Thoracic aorta (tissue), 2 donors: ENCODE measurements around the gene MT1H. TPM values are rescaled to one million over a fixed set of nuclear protein-coding genes. Genes with fewer than 3 reads are reported as not detected.

Experiments used
- ATAC-seq: fragments of 150-250 bp; one replicate; pipeline ENCODE4 v1.8.0; 2017; ENCODE audit warnings: low read depth; ENCODE audit not compliant: insufficient number of reproducible peaks, low FRiP score
- DNase-seq: peaks from one replicate; pipeline ENCODE4 v3.0.0-alpha.2; 2020; ENCODE audit warnings: low spot score
- H3K27ac ChIP-seq, 2 donors: fragments of 200-600 bp; sonication (generic); 1 replicate in 1 of 2; 2 replicates in 1 of 2; pipeline ENCODE4 v1.5.1; 2016; ENCODE audit warnings: mild to moderate bottlenecking in 2 of 2, moderate library complexity in 2 of 2
- H3K27me3 ChIP-seq: fragments of 200-600 bp; sonication (generic); replicated peaks from 2 replicates; pipeline ENCODE4 v1.6.0; 2016; ENCODE audit warnings: mild to moderate bottlenecking; ENCODE audit not compliant: insufficient read depth
- H3K36me3 ChIP-seq: fragments of 200-600 bp; sonication (generic); one replicate; pipeline ENCODE4 v1.5.1; 2016
- H3K4me1 ChIP-seq, 2 donors: fragments of 200-600 bp; sonication (generic); 1 replicate in 1 of 2; 2 replicates in 1 of 2; pipeline versions ENCODE4 v1.5.1 to v1.6.0; 2016; ENCODE audit warnings: low read depth in 2 of 2, mild to moderate bottlenecking in 1 of 2; ENCODE audit not compliant: control insufficient read depth in 1 of 2
- H3K4me3 ChIP-seq: fragments of 200-600 bp; sonication (generic); 2 replicates; pipeline ENCODE4 v1.5.1; 2016; ENCODE audit warnings: mild to moderate bottlenecking
- H3K9me3 ChIP-seq: fragments of 200-600 bp; sonication (generic); 2 replicates; pipeline ENCODE4 v1.5.1; 2016
- CTCF ChIP-seq: fragments of 200-600 bp; sonication (generic); IDR thresholded peaks from one replicate; pipeline ENCODE4 v1.5.1; 2019; ENCODE audit warnings: antibody characterized with exemption
- total RNA-seq, 2 donors: library from RNA; depleted of rRNA; stranded (reverse); fragments of >200 nt; gene quantifications; one replicate each; pipeline versions ENCODE4 v1.1.0 to v1.2.3, GENCODE V29; 2016

The MT1H gene
- total RNA-seq, 2 donors from 2014 or later: not detected

- TF ChIP-seq CTCF: no peak
- no peaks in the 10 kb centered on the region for H3K27me3 ChIP-seq
- no peak for ATAC-seq
- no peaks in the 10 kb centered on the region for H3K36me3 ChIP-seq
- no peaks in the 10 kb centered on the region for H3K4me1 ChIP-seq
- H3K4me3 ChIP-seq: no peak overlapping the region
- no peak for DNase-seq
- no peak overlapping the region for H3K27ac ChIP-seq
- no peaks in the 10 kb centered on the region for H3K9me3 ChIP-seq
These were observed 19.8 kb upstream of the MT1H start for GRCh38 chr16:56649820-56650219.

GRCh38 chr16:56651586-56651985 lies 18.0 kb upstream of the MT1H start, which contains the start of gene MT1B:
TSS of gene MT1B (plus strand) at chr16:56651886. CDS start at chr16:56651954, 68 bp downstream.
- no peak for TF ChIP-seq CTCF
- Histone ChIP-seq H3K27ac (no peak within 1 kb of the TSS), H3K4me3 (no peak within 1 kb of the TSS), H3K27me3 (no peaks in the 10 kb centered on the region), H3K36me3 (no peaks in the 10 kb centered on the region), H3K4me1 (no peaks in the 10 kb centered on the region), H3K9me3 (no peaks in the 10 kb centered on the region)
- no peak for DNase-seq
- ATAC-seq: no peak

- H3K4me3 ChIP-seq: no peak overlapping the region
- no peak for TF ChIP-seq CTCF
- no peak overlapping the region for H3K27ac ChIP-seq
- H3K4me1 ChIP-seq: peaks cover 4 to 5% of the 10 kb centered on the region in 2 donors
- ATAC-seq: no peak
- H3K36me3 ChIP-seq: no peaks in the 10 kb centered on the region
- H3K27me3 ChIP-seq: no peaks in the 10 kb centered on the region
- no peak for DNase-seq
- H3K9me3 ChIP-seq: no peaks in the 10 kb centered on the region
These were observed 17.0 kb upstream of the MT1H start for GRCh38 chr16:56652600-56652999.

GRCh38 chr16:56653218-56653617 lies 16.4 kb upstream of the MT1H start:
- no peaks in the 10 kb centered on the region for H3K36me3 ChIP-seq
- H3K4me3 ChIP-seq: no peak overlapping the region
- no peak for TF ChIP-seq CTCF
- peaks cover 10 to 11% of the 10 kb centered on the region in 2 donors for H3K4me1 ChIP-seq
- no peak overlapping the region for H3K27ac ChIP-seq
- no peaks in the 10 kb centered on the region for H3K9me3 ChIP-seq
- no peak for ATAC-seq
- no peak for DNase-seq
- no peaks in the 10 kb centered on the region for H3K27me3 ChIP-seq

GRCh38 chr16:56657555-56658326 lies 11.9 kb upstream of the MT1H start, which contains the start of gene MT1F:
TSS of gene MT1F (plus strand) at chr16:56657959. CDS start at chr16:56658059, 100 bp downstream.
- H3K36me3 ChIP-seq: no peaks in the 10 kb centered on the region
- DNase-seq (no peak), ATAC-seq (no peak)
- H3K4me3 ChIP-seq: peak within 1 kb of the TSS; percentile 73
- H3K9me3 ChIP-seq: no peaks in the 10 kb centered on the region
- H3K27ac ChIP-seq: no peak within 1 kb of the TSS
- H3K27me3 ChIP-seq: no peaks in the 10 kb centered on the region
- no peak for TF ChIP-seq CTCF
- H3K4me1 ChIP-seq: peaks cover 14 to 16% of the 10 kb centered on the region in 2 donors
